Stimulated activated CD8-positive, alpha-beta memory T cell treated with anti-CD3 and anti-CD28 coated beads, Interleukin-2, amount 100 ng/mL, for 1 hour (primary cell): Measurements from ENCODE around the gene TXNL4A.

Experiments
- DNase-seq, 2 donors: peaks; one replicate each; pipeline ENCODE4 v3.0.0-alpha.2; 2020; ENCODE audit warnings: low read depth in 2 of 2

The TXNL4A gene

DNA sequence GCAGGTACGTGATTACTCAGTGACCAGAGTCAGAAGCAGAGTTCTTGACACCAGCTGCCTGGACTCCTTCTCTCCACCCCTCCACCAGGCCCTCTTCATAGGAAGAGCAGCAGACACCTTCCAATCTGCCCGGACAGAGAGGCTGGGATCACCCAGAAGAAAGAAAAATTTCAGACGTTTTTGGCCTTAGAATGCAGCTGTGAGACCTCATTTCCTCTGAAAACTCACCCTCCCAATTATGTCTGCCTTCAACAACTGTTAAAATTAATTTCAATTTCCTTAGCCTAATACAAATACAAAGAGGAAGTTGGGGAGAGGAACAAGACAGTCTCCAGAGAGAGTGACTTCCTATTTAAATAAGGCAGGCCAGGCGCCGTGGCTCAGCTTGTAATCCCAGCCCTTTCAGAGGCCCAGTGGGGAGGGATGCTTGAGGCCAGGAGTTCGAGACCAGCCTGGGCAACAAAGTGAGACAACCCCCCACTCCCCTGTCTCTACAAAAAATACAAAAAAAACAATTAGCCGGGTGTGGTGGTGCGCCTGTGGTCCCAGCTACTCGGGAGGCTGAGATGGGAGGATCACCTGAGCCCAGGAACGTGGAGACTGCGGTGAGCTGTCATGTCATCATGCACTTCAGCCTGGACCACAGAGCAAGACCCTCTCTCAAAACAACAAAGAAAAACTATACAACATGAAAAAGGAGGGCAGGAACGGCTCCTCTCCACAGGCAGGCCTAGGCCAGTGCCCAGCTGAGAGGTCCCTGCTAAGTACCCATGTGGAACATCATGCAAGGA, 38.5 kb downstream of the TXNL4A start:
- no peak for DNase-seq

DNA sequence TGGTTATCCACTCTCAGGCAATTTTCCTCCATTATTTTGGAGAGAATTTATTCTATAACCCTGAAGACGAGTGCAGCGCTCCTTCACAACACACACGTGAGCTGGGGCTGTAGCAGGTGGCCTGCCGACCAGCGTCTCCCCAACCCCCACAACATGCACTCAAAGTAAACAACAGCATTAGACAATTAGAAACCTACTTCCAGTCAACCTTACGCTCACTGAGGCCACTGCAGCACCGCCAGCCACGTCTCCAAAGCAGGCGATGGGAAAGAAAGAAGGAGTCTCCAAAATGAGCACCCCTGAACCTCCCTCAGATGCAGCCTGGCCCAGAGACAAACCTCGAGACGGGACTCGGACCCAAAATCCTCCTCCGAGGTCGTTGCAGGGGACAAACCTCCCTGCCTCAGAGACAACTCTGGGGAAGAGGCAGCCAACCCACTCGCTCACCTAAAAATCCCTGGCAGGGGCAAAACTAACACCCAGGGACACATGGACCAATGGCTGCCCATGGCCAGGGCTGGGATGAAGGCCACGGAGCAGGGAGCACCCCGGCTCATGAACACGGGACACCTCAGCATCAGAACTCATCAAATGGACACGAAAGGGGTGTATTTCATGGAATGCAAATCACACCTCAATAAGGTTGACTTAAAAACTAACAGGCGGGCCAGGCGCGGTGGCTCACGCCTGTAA, 39.5 kb downstream of the TXNL4A start:
- DNase-seq = no peak

DNA sequence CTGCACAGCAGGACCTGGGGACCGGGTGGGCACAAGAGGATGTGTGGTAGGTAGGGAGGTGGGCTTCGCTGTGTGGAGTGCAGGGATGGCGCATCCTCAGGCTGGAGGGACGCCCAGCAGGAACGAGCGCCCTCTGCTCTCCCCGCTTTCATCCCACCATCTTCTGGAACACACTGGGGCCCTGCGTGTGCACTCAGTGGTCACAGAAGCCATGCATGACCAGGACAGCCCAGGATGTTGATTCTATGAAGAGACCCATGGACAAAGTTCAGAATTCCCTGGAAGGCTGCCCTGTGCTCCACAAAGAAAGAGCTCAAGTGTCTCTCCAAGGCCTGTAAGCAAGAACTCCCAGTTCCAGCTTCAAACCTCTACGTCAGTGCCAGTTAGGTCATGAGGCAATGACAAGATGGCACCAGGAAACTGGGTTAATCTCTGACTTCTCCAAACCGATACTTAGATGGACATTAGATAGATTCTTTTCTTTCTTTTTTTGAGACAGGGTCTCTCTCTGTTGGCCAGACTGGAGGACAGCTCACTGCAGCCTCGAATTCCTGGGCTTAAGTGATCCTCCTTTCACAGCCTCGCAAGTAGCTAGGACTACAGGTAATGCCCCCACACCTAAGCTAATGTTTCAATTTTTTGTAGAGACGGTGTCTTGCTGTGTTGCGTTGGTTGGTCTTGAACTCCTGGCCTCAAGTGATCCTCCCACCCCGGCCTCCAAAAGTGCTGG, 40.3 kb downstream of the TXNL4A start:
- no peak for DNase-seq

GRCh38 chr18:79947054-79947755, 41.2 kb downstream of the TXNL4A start:
- no peak for DNase-seq

DNA sequence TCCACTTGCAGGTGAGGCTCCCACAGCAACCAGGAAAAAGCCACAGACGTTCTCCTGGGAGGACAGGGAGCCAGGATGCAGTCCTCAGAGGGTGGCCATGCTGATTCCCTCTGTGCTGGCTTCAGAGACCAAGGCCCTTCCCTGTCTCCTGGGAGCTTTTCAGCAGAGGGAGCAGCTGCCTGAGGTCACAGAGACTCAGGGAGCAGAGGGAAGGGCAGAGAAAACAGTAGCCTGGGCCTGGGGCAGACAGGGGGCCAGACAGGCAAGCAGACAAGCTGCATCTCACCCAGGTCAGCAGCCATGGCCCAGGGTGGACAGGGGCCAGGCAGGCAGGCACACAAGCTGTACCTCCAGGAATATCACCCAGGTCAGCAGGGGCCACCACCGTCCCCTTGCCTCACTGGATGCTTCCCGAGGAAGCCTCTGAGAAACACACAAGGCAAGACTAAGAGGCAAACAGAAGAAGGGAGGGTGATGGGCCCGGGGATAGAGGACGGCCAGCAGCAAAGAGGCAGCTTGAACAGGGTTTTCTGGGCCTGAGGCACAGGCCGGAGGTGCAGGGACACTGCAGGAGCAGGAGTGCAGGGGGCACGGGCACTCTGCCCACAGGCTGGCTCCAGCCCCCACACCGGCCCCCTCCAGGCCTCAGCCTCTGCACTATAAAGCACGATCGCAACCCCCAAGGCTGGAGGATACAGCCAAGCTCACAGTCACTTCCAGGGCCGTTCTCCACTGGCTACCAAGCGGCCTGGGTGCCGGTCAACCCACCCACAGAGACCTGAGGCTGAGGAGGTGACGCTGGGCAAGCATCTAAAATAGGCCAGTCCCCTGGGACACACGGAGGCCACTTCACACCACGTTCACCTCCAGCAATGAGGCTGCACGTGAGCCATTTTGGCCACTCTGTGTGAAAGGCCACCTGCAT, 43.0 kb downstream of the TXNL4A start:
- DNase-seq = no peak

- no peak for DNase-seq
These were observed 43.6 kb downstream of the TXNL4A start for GRCh38 chr18:79944746-79945117.

GRCh38 chr18:79944126-79944731, 44.1 kb downstream of the TXNL4A start:
- no peak for DNase-seq

GRCh38 chr18:79943608-79944125, 44.7 kb downstream of the TXNL4A start:
- no peak for DNase-seq

DNA sequence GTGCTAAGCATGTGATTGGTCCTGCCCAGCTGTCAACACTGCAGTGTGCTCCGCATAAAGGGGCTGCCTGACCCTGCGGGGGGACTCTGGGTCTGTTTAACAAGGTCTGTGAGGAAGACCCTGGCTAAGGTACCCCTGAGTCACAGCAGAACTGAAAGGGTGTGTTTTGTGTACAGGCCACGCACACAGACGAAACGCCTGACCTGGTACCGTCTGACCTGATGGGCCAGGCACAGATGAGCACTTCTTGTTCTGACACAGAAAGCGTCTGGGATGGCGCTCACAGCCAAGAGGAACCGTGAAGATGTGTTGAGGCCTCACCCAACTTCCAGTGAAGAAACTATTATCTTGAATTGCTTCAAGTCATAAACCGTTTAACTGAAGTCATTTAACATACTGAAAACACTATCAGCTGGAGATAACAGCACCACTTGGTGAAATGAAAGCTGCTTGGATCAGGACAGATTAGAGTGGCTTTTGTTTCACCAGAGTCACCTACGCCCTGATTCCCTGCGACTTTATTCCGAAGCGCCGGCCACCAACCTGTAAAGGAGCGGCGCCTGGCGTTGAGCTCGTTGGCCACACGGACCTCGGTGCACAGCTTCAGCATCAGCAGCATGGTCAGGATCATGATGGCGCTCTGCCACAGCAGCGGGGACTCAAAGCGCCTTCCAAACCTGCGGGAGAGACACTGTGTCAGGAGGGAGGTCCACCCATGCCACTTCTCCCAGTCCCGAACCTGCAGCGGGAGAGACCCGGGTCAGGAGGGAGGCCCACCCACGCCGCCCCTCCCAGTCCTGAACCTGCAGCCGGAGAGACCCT, 45.4 kb downstream of the TXNL4A start:
- DNase-seq = no peak

GRCh38 chr18:79942211-79942610, 46.2 kb downstream of the TXNL4A start:
- DNase-seq = no peak

- DNase-seq = no peak
These were observed 46.8 kb downstream of the TXNL4A start for GRCh38 chr18:79941473-79942119.

DNA sequence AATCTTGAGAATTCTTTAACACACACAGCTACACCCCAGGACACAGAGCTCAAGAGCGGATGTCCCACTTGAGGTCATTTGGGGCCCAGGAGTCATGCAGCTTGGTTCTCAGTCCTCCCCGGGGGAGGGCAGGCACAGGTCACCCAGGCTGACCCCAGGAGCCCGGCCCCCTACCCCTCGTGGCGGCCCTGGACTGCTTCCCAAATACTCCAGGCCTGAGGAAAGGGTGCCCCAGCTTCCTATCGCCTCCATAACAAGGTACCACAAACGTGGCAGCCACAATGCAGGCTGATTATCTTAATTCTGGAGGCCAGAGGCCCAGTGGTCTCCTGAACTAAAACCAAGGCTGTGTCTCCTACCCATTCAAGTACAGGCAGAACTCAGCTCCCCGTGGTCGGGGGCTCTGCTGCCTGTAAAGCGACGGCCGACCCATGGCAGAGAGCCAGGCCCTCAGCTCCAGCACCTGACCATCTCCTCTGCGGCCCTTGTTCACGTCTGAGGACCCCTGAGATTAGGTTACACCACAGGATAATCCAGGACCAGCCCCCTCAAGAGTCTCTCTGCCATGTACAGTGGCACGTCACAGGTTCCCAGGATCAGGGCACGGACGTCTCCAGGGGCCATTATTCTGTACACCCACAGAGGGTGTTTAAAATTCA, 47.4 kb downstream of the TXNL4A start:
- DNase-seq = no peak

DNA sequence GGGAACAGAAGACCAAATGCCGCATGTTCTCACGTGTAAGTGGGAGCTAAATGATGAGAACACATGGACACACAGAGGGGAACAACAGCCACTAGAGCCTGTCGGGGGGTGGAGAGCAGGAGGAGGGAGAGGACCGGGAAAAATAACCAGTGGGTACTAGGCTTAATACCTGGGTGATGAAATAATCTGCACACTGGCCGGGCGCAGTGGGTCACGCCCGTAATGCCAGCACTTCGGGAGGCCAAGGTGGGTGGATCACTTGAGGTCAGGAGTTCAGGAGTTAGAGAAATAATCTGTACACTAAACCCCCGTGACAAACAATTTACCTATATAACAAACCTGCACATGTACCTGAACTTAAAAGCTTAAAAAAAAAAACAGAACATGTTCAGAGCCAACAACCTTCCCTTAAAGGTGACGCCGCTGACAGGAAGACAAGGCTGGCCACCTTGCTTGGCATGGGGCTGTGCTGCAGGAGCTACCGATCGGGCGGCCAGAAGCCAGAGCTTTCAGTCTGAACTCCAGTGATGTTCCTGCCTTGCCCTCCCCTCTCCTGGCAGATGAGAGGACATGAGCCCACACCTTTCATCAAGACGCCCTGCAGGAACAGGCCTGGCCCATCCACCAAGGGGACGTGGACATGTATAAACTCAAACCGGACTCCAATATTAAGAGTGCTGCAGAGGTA, 48.1 kb downstream of the TXNL4A start:
- no peak for DNase-seq

GRCh38 chr18:79939096-79939495, 49.3 kb downstream of the TXNL4A start:
- no peak for DNase-seq

GRCh38 chr18:79938196-79938595, 50.2 kb downstream of the TXNL4A start:
- no peak for DNase-seq

DNA sequence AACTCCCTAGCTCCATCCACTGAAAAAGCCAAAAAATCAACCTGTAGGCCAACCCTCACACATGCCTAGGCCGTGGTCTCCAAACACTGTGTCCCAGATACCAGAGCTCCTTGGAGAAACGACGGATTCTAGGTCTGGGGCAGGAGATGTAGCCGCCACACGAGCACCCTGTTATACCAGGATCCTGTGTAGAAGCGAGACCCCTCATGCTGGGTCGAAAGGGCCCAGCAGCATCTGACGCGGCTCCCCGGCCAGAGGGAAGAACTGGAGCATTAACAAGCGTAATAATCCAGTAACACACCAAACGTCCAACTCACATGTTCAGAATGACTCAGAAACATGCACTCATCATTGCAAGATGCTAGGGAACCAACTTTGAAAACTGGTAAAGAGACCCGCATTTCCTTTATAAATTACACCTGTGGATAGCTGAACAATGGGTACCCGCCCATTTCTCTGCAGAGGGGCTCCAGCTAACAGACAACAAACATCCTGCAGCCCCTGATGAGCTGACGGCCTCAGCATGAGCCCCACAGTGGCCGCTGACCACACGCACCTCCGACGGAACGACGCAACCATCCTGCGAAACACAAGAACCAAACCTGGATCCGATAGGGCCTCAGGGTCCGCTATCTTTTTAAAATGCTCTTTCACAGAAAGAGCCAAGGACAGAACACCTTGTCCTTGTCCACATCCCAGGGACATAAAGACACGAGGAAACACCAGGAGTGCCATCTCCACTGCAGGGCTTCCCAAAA, 51.1 kb downstream of the TXNL4A start:
- no peak for DNase-seq

DNA sequence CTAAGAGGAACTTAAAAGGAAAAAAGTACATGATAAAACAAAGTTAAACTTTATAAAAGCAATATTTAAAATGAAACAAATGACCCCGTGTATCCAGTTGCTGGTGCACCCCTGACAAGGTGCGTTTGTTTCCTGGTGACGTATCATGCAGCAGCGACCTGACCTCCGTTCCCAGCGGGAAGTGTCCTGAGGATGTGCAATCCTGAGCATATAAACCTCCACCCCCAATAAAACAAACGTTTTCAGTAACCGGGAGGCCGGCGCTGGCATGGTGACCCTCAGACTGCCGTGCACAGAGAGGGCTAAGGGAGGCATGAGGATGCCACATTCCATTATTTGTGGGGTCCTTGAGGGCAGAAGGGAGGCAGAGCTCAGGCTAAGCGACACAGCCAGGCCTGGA, 51.7 kb downstream of the TXNL4A start:
- DNase-seq = no peak
